H1 (cell line): ENCODE data around the gene PRICKLE1. TPM values are rescaled to one million over a fixed set of nuclear protein-coding genes. Genes with fewer than 3 reads are reported as not detected.

Experiments
- CTCF ChIA-PET: fragments of 300-600 bp; sonication (Branson Sonifier 250); formaldehyde crosslinking; loops from one replicate; lab custom pipeline; 2021; ENCODE audit not compliant: partially characterized antibody; lab: Charles Lee
- POLR2A ChIA-PET: fragments of 300-600 bp; sonication (Branson Sonifier 250); formaldehyde crosslinking; loops from one replicate; lab custom pipeline; 2021; ENCODE audit warnings: inconsistent platforms; ENCODE audit not compliant: partially characterized antibody; lab: Charles Lee
- DNase-seq, 2 experiments: peaks; one replicate each; pipeline versions ENCODE4 v3.0.0 to v3.0.0-alpha.2; 2010 to 2022; ENCODE audit warnings: low spot score in 2 of 2, low read depth in 1 of 2, mixed read lengths in 1 of 2
- FAIRE-seq: peaks from 2 replicates; lab custom pipeline; 2011; peaks lifted over from hg19 to GRCh38; lab: Jason Lieb, UNC
- H2AFZ ChIP-seq: 2 replicates; pipeline ENCODE4 v1.8.1; 2012; ENCODE audit warnings: low read length, inconsistent platforms
- H2AK5ac ChIP-seq: 2 replicates; pipeline ENCODE4 v1.6.1; 2013; ENCODE audit warnings: low read depth, low read length
- H2BK120ac ChIP-seq: replicated peaks from 2 replicates; pipeline ENCODE3; 2013; ENCODE audit warnings: low read depth, low read length, inconsistent platforms
- H2BK12ac ChIP-seq: 2 replicates; pipeline ENCODE4 v1.6.1; 2013; ENCODE audit warnings: low read depth, low read length
- H2BK15ac ChIP-seq: 2 replicates; pipeline ENCODE4 v1.6.1; 2013; ENCODE audit warnings: low read length
- H2BK20ac ChIP-seq: 2 replicates; pipeline ENCODE4 v1.6.1; 2013; ENCODE audit warnings: low read length
- H2BK5ac ChIP-seq: 2 replicates; pipeline ENCODE4 v1.6.1; 2013; ENCODE audit warnings: low read depth, low read length
- H3K14ac ChIP-seq: 2 replicates; pipeline ENCODE4 v1.6.1; 2013; ENCODE audit warnings: inconsistent platforms; ENCODE audit not compliant: insufficient read length
- H3K18ac ChIP-seq: 2 replicates; pipeline ENCODE4 v1.6.1; 2013; ENCODE audit warnings: low read length; ENCODE audit errors: extremely low read depth
- H3K23ac ChIP-seq: 2 replicates; pipeline ENCODE4 v1.6.1; 2013; ENCODE audit warnings: inconsistent platforms; ENCODE audit not compliant: insufficient read length
- H3K23me2 ChIP-seq: 2 replicates; pipeline ENCODE4 v1.6.1; 2013; ENCODE audit warnings: low read depth, low read length
- H3K27ac ChIP-seq: 2 replicates; pipeline ENCODE4 v1.6.1; 2011; ENCODE audit warnings: low read depth, low read length, inconsistent platforms
- H3K27me3 ChIP-seq, 4 experiments: replicated peaks in 1 of 4; 1 replicate in 1 of 4; 2 replicates in 3 of 4; pipeline versions ENCODE4 v1.6.1 to v1.8.1; 2011 to 2013; ENCODE audit warnings: low read length in 3 of 4, mild to moderate bottlenecking in 3 of 4, inconsistent platforms in 2 of 4, mixed read lengths in 2 of 4, moderate library complexity in 1 of 4; ENCODE audit not compliant: control insufficient read depth in 3 of 4, insufficient read depth in 3 of 4; ENCODE audit errors: extremely low read depth in 1 of 4
- H3K36me3 ChIP-seq, 4 experiments: 2 replicates each; pipeline versions ENCODE4 v1.6.1 to v1.8.1; 2011 to 2013; ENCODE audit warnings: mild to moderate bottlenecking in 4 of 4, low read length in 3 of 4, moderate library complexity in 2 of 4, control low read depth in 1 of 4, inconsistent platforms in 1 of 4; ENCODE audit not compliant: insufficient read depth in 4 of 4, control insufficient read depth in 2 of 4
- H3K4ac ChIP-seq: replicated peaks from 2 replicates; pipeline ENCODE3; 2013; ENCODE audit warnings: low read length, low read depth, mixed read lengths, inconsistent platforms; ENCODE audit not compliant: insufficient read length
- H3K4me1 ChIP-seq, 4 experiments: replicated peaks in 1 of 4; 1 replicate in 1 of 4; 2 replicates in 3 of 4; pipeline versions ENCODE4 v1.6.1 to v1.8.1; 2011 to 2013; ENCODE audit warnings: low read length in 3 of 4, inconsistent platforms in 2 of 4, mixed read lengths in 1 of 4; ENCODE audit not compliant: insufficient read depth in 4 of 4, control insufficient read depth in 3 of 4
- H3K4me2 ChIP-seq, 2 experiments: 2 replicates each; pipeline versions ENCODE4 v1.6.1 to v1.8.1; 2011 to 2013; ENCODE audit warnings: low read depth in 2 of 2, low read length in 2 of 2, control low read depth in 1 of 2, inconsistent platforms in 1 of 2, mild to moderate bottlenecking in 1 of 2; ENCODE audit not compliant: insufficient read depth in 1 of 2
- H3K4me3 ChIP-seq, 4 experiments: fragments of 200-600, 300-600 bp in 1 of 4; sonication (generic), shearing (Covaris generic), sonication (Bioruptor Twin) in 1 of 4; 2 replicates each; pipeline versions ENCODE4 v1.5.1 to v1.8.1; 2011 to 2016; ENCODE audit warnings: low read length in 4 of 4, low read depth in 3 of 4, control low read depth in 2 of 4, inconsistent platforms in 2 of 4, mild to moderate bottlenecking in 2 of 4, mixed read lengths in 1 of 4, moderate library complexity in 1 of 4; ENCODE audit not compliant: insufficient read depth in 2 of 4; ENCODE audit errors: extremely low read depth in 1 of 4
- H3K56ac ChIP-seq: replicated peaks from 2 replicates; pipeline ENCODE3; 2013; ENCODE audit warnings: low read depth, mild to moderate bottlenecking, mixed read lengths, low read length, inconsistent platforms; ENCODE audit not compliant: insufficient read length
- H3K79me1 ChIP-seq: 2 replicates; pipeline ENCODE4 v1.6.1; 2013; ENCODE audit warnings: low read depth, low read length, control low read depth
- H3K79me2 ChIP-seq, 2 experiments: 2 replicates each; pipeline versions ENCODE4 v1.6.1 to v1.8.1; 2012 to 2013; ENCODE audit warnings: low read length in 2 of 2, mild to moderate bottlenecking in 2 of 2, inconsistent platforms in 1 of 2; ENCODE audit not compliant: insufficient read depth in 2 of 2, control insufficient read depth in 1 of 2
- H3K9ac ChIP-seq, 4 experiments: replicated peaks in 1 of 4; 1 replicate in 1 of 4; 2 replicates in 3 of 4; pipeline versions ENCODE4 v1.6.1 to v1.8.1; 2011 to 2013; ENCODE audit warnings: low read depth in 3 of 4, low read length in 3 of 4, control low read depth in 2 of 4, mild to moderate bottlenecking in 2 of 4, moderate library complexity in 2 of 4, inconsistent platforms in 1 of 4; ENCODE audit errors: extremely low read depth in 1 of 4
- H3K9me3 ChIP-seq, 2 experiments: 2 replicates each; pipeline versions ENCODE4 v1.6.1 to v1.8.1; 2012 to 2013; ENCODE audit warnings: mild to moderate bottlenecking in 2 of 2, moderate library complexity in 2 of 2, control low read depth in 1 of 2, inconsistent platforms in 1 of 2, low read depth in 1 of 2, low read length in 1 of 2, mixed read lengths in 1 of 2; ENCODE audit not compliant: insufficient read depth in 2 of 2
- H4K20me1 ChIP-seq, 2 experiments: replicated peaks in 1 of 2; 2 replicates each; pipeline versions ENCODE3 to v1.8.1; 2011 to 2013; ENCODE audit warnings: inconsistent platforms in 2 of 2, low read length in 2 of 2, mild to moderate bottlenecking in 1 of 2; ENCODE audit not compliant: insufficient read depth in 2 of 2, control insufficient read depth in 1 of 2
- H4K5ac ChIP-seq: 2 replicates; pipeline ENCODE4 v1.6.1; 2013; ENCODE audit warnings: low read length, low read depth, mixed read lengths, inconsistent platforms; ENCODE audit not compliant: insufficient read length
- H4K8ac ChIP-seq: 2 replicates; pipeline ENCODE4 v1.8.0; 2013; ENCODE audit warnings: mild to moderate bottlenecking, moderate library complexity, low read length, inconsistent platforms; ENCODE audit not compliant: insufficient read depth; ENCODE audit errors: extremely low read depth
- H4K91ac ChIP-seq: replicated peaks from 2 replicates; pipeline ENCODE3; 2013; ENCODE audit warnings: low read length, mixed read lengths, inconsistent platforms; ENCODE audit not compliant: insufficient read length
- CBX5 ChIP-seq: fragments of 300-800, 300-1000 bp; sonication (generic); IDR thresholded peaks from 2 replicates; pipeline ENCODE4 v1.7.1; 2016; ENCODE audit warnings: antibody characterized with exemption, low read length, low read depth
- CHD1 ChIP-seq: IDR thresholded peaks from 2 replicates; pipeline ENCODE4 v1.6.1; 2012; ENCODE audit warnings: low read depth, low read length, improper control_type of control experiment
- CTBP2 ChIP-seq: IDR thresholded peaks from 2 replicates; pipeline ENCODE4 v1.7.0; 2011; ENCODE audit warnings: borderline replicate concordance, mild to moderate bottlenecking, moderate library complexity, mixed read lengths, low read length; ENCODE audit not compliant: insufficient read depth, insufficient read length
- JUN ChIP-seq: IDR thresholded peaks from 2 replicates; pipeline ENCODE4 v1.6.1; 2011; ENCODE audit warnings: low read depth, mild to moderate bottlenecking, improper control_type of control experiment, low read length
- polyA plus RNA-seq, 7 experiments: library from polyadenylated mRNA; depleted of rRNA in 3 of 7; stranded (reverse) in 5 of 7; unstranded in 2 of 7; fragments of >200 nt in 5 of 7; fragments of 200-250 nt in 2 of 7; gene quantifications; 1 replicate in 5 of 7; 2 replicates in 1 of 7; 4 replicates in 1 of 7; pipeline versions ENCODE4 v1.2.1 to v1.2.3, GENCODE V29; 2011 to 2013; ENCODE audit warnings: missing spikeins in 2 of 7, mixed read lengths in 2 of 7
- total RNA-seq: library from RNA; stranded (reverse); fragmentation: NEBNext Ultra II Directional; extraction: Animal tissue kit (Norgen Biotek cat#: 25700); gene quantifications from 2 replicates; pipeline ENCODE4 v1.2.1, GENCODE V29; 2021

The PRICKLE1 gene
- total and polyA plus RNA-seq, 2 of the 8 experiments (the other 6 are each of a cell fraction or from before 2014, with no cell fraction given), result 14.0 to 22.4 TPM

GRCh38 chr12:42574851-42575266 is 14.7 kb downstream of the PRICKLE1 start:
- Histone ChIP-seq H3K27ac (no peak overlapping the region), H4K8ac (no peak overlapping the region), H3K14ac (no peak overlapping the region), H4K20me1 (no peaks in the 10 kb centered on the region), H3K9me3 (no peaks in the 10 kb centered on the region), H3K79me1 (no peaks in the 10 kb centered on the region), H3K56ac (no peak overlapping the region), H3K9ac (no peak overlapping the region), H4K5ac (no peak overlapping the region), H4K91ac (no peak overlapping the region), H3K23me2 (no peaks in the 10 kb centered on the region), H2AFZ (no peak overlapping the region), H3K36me3 (no peaks in the 10 kb centered on the region), H3K4me1 (peaks cover 0 to 3% (median 3%) of the 10 kb centered on the region in 4 experiments; a peak in 5 of 7 replicates), H3K23ac (no peak overlapping the region), H3K4me3 (no peak overlapping the region), H3K79me2 (no peaks in the 10 kb centered on the region), H2BK15ac (no peak overlapping the region), H2BK20ac (no peak overlapping the region), H2BK5ac (no peak overlapping the region), H3K27me3 (no peaks in the 10 kb centered on the region), H2BK12ac (no peak overlapping the region)
- FAIRE-seq, result no peak
- POLR2A ChIA-PET, result interaction anchor here (1.1 to 1.6 kb wide), 2 partner anchors 90 to 612 kb away, joined by 4 read pairs; no protein-coding TSS in a partner anchor
- TF ChIP-seq CTBP2, result no peak
- TF ChIP-seq CBX5, result no peak
- TF ChIP-seq CHD1, result no peak
- no peak for TF ChIP-seq JUN
- TF ChIP-seq, all 59 proteins: peak for 0
- H3K4me2 ChIP-seq, result no peak overlapping the region
- H3K18ac ChIP-seq, result no peak overlapping the region
- H3K4ac ChIP-seq, result no peak overlapping the region
- H2BK120ac ChIP-seq, result no peak overlapping the region
- DNase-seq, result no peak
- H2AK5ac ChIP-seq, result no peak overlapping the region
- CTCF ChIA-PET, result interaction anchor here (0.6 to 1.4 kb wide), 7 partner anchors 11 to 765 kb away, joined by 3 to 6 read pairs (median 3); no protein-coding TSS in a partner anchor
